ENCODE data around the gene MED14. TPM values are rescaled to one million over a fixed set of nuclear protein-coding genes. Genes with fewer than 3 reads are reported as not detected.

Gene MED14
- total RNA-seq, 1 experiment from 2014 or later: 57.4 TPM

GRCh38 chrX:40729598-40730584 is 5.5 kb downstream of the MED14 start:
- H3K4me3 Mint-ChIP-seq (ENCODE audit: low read depth, unreplicated experiment): no peak overlapping the region
- H3K36me3 Mint-ChIP-seq (ENCODE audit: insufficient read depth, unreplicated experiment): peaks cover 5% of the 10 kb centered on the region
- H3K27me3 Mint-ChIP-seq (ENCODE audit: unreplicated experiment): no peaks in the 10 kb centered on the region
- H3K27ac Mint-ChIP-seq (ENCODE audit: unreplicated experiment): no peak overlapping the region
- intact Hi-C loops (cut with micrococcal nuclease; ENCODE audit: unreplicated experiment): no loop called here
- no peak for DNase-seq
- CTCF ChIA-PET: interaction anchor here (0.7 kb wide), 1 partner anchor 61 kb away, joined by 4 read pairs; no protein-coding TSS in a partner anchor
- no TSS peak for BruUV-seq (replicated peaks)
- peaks cover 17% of the 10 kb centered on the region for H3K4me1 Mint-ChIP-seq (ENCODE audit: low read depth, unreplicated experiment)
- no peak for TF ChIP-seq CTCF (IDR thresholded peaks at IDR 0.05; ENCODE audit: unreplicated experiment)
- no peaks in the 10 kb centered on the region for H3K9me3 Mint-ChIP-seq (ENCODE audit: low read depth, unreplicated experiment)

DNA sequence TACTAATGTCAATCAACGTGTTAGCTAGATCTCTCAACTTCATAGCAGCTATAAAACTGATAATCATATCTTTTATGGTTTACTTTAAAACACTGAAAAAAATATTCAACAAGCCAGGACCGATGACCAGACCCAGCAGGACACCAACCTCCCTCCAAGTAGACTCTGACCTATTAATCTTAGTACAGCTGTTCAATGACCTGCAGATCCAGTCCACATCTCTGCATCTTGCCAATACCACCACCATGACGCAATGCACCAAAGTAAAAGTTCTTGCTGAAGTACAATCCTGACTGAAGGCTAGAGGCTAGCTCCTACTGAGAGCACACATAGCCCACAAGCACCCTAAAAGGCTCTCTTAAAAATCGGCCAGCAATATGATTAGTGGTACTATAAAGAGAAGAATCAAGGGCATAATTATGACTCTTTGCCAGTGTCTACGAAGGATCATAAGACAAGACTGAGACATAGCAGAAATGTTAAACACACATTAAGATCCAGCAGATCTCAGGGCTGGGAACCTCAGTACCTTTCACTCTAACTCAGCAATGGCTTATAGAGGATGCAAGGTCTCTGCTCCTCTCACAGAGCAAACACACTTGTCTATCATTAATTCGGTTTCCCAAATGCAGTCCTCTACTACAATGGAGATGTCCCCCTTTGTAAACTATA is 7.6 kb downstream of the MED14 start:
- CTCF ChIA-PET: no interaction called here
- Mint-ChIP-seq H3K36me3 (ENCODE audit: insufficient read depth, unreplicated experiment) (no peaks in the 10 kb centered on the region), H3K27ac (ENCODE audit: unreplicated experiment) (no peak overlapping the region), H3K9me3 (ENCODE audit: low read depth, unreplicated experiment) (no peaks in the 10 kb centered on the region), H3K27me3 (ENCODE audit: unreplicated experiment) (no peaks in the 10 kb centered on the region), H3K4me1 (ENCODE audit: low read depth, unreplicated experiment) (peaks cover 6% of the 10 kb centered on the region), H3K4me3 (ENCODE audit: low read depth, unreplicated experiment) (no peak overlapping the region)
- BruUV-seq (replicated peaks): no TSS peak
- DNase-seq: no peak
- TF ChIP-seq CTCF (IDR thresholded peaks at IDR 0.05; ENCODE audit: unreplicated experiment): no peak
- intact Hi-C loops (cut with micrococcal nuclease; ENCODE audit: unreplicated experiment): no loop called here

GRCh38 chrX:40727093-40727492 is 8.2 kb downstream of the MED14 start:
- Mint-ChIP-seq H3K27me3 (ENCODE audit: unreplicated experiment) (no peaks in the 10 kb centered on the region), H3K36me3 (ENCODE audit: insufficient read depth, unreplicated experiment) (no peaks in the 10 kb centered on the region), H3K27ac (ENCODE audit: unreplicated experiment) (no peak overlapping the region), H3K4me1 (ENCODE audit: low read depth, unreplicated experiment) (no peaks in the 10 kb centered on the region), H3K9me3 (ENCODE audit: low read depth, unreplicated experiment) (no peaks in the 10 kb centered on the region), H3K4me3 (ENCODE audit: low read depth, unreplicated experiment) (no peak overlapping the region)
- BruUV-seq (replicated peaks): no TSS peak
- DNase-seq: no peak
- CTCF ChIA-PET: no interaction called here
- no peak for TF ChIP-seq CTCF (IDR thresholded peaks at IDR 0.05; ENCODE audit: unreplicated experiment)
- intact Hi-C loops (cut with micrococcal nuclease; ENCODE audit: unreplicated experiment): no loop called here

GRCh38 chrX:40722930-40723329 is 12.4 kb downstream of the MED14 start:
- intact Hi-C loops (cut with micrococcal nuclease; ENCODE audit: unreplicated experiment): no loop called here
- no peaks in the 10 kb centered on the region for H3K9me3 Mint-ChIP-seq (ENCODE audit: low read depth, unreplicated experiment)
- H3K36me3 Mint-ChIP-seq (ENCODE audit: insufficient read depth, unreplicated experiment): peaks cover 5% of the 10 kb centered on the region
- no peak overlapping the region for H3K27ac Mint-ChIP-seq (ENCODE audit: unreplicated experiment)
- BruUV-seq (replicated peaks): no TSS peak
- DNase-seq: no peak
- no peaks in the 10 kb centered on the region for H3K27me3 Mint-ChIP-seq (ENCODE audit: unreplicated experiment)
- no peaks in the 10 kb centered on the region for H3K4me1 Mint-ChIP-seq (ENCODE audit: low read depth, unreplicated experiment)
- TF ChIP-seq CTCF (IDR thresholded peaks at IDR 0.05; ENCODE audit: unreplicated experiment): no peak
- CTCF ChIA-PET: no interaction called here
- no peak overlapping the region for H3K4me3 Mint-ChIP-seq (ENCODE audit: low read depth, unreplicated experiment)
